Activated CD8-positive, alpha-beta memory T cell treated with anti-CD3 and anti-CD28 coated beads, Interleukin-2, amount 10 ng/mL, durations not matched to agents 7 days and 5 days (primary cell): ENCODE measurements around the gene HTR2C. TPM values are rescaled to one million over a fixed set of nuclear protein-coding genes. Genes with fewer than 3 reads are reported as not detected.
"Not testable (repeated sequence)": the region's sequence is repeated elsewhere in the genome, so short reads cannot be mapped to it uniquely, and the experiment has no call there.

Source experiments
- ATAC-seq: fragments of 150-1000 bp; cut with Tn5 transposase; one replicate; pipeline ENCODE4 v1.10.0; 2021; ENCODE audit warnings: moderate library complexity
- CTCF ChIA-PET: fragments of 350-600 bp; sonication (Branson Sonifier 250); formaldehyde crosslinking; loops from one replicate; lab custom pipeline; 2021; ENCODE audit warnings: antibody characterized with exemption; lab: Charles Lee
- DNase-seq: peaks from one replicate; pipeline ENCODE4 v3.0.0-alpha.2; 2020
- H3K27ac Mint-ChIP-seq: one replicate; pipeline ENCODE4 v1.8.0; 2021; ENCODE audit warnings: mild to moderate bottlenecking, mixed read lengths
- H3K27me3 Mint-ChIP-seq: one replicate; pipeline ENCODE4 v1.8.0; 2021; ENCODE audit warnings: mixed read lengths
- H3K36me3 Mint-ChIP-seq: one replicate; pipeline ENCODE4 v1.8.0; 2021; ENCODE audit warnings: mild to moderate bottlenecking, mixed read lengths
- H3K4me1 Mint-ChIP-seq: one replicate; pipeline ENCODE4 v1.8.0; 2021; ENCODE audit warnings: mixed read lengths
- H3K4me3 Mint-ChIP-seq: one replicate; pipeline ENCODE4 v1.8.0; 2021; ENCODE audit warnings: mild to moderate bottlenecking, moderate library complexity, mixed read lengths
- H3K9me3 Mint-ChIP-seq: one replicate; pipeline ENCODE4 v1.8.0; 2022; ENCODE audit warnings: low read depth, mixed read lengths
- microRNA-seq: library from miRNA; unstranded; fragments of <30 nt; microRNA quantifications from one replicate; pipeline ENCODE4 v1.2.0, GENCODE V29; 2022
- total RNA-seq, 2 experiments: library from RNA; stranded (reverse); gene quantifications; one replicate each; pipeline ENCODE4 v1.2.3, GENCODE V29; 2021

The HTR2C gene
- total RNA-seq, 2 experiments from 2014 or later: not detected

DNA sequence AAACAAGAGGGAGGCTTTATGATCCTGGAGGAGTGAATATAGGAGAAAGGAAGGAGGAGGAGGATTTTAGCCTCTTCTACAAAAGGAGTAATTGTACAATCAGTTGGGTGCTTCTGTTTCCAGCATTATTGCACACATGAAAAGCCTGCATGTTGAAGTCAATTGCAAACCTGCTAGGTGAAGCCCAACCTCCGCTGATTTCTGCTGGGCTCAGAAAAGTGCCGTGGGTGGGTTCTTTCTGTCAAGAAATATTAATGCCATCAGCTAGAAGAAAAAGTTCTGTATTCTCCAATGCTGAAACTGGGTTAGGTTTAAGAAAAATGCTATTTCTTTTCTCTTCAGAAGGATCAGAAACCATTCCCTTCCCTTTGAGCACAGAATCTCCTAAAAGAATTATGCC, 349.4 kb downstream of the HTR2C start:
- H3K4me3 Mint-ChIP-seq, DNase-seq, ATAC-seq, H3K9me3 Mint-ChIP-seq, H3K27ac Mint-ChIP-seq, H3K4me1 Mint-ChIP-seq, CTCF ChIA-PET, H3K36me3 Mint-ChIP-seq, H3K27me3 Mint-ChIP-seq: not testable (repeated sequence)

- H3K27me3 Mint-ChIP-seq, H3K27ac Mint-ChIP-seq, ATAC-seq, H3K4me1 Mint-ChIP-seq, DNase-seq, H3K4me3 Mint-ChIP-seq, H3K36me3 Mint-ChIP-seq, CTCF ChIA-PET, H3K9me3 Mint-ChIP-seq: not testable (repeated sequence)
Measured at GRCh38 chrX:114937090-114937489, 353.2 kb downstream of the HTR2C start.

GRCh38 chrX:114952696-114953095, 368.8 kb downstream of the HTR2C start:
- Mint-ChIP-seq H3K9me3 (peaks cover 3% of the 10 kb centered on the region), H3K27me3 (no peaks in the 10 kb centered on the region), H3K36me3 (no peaks in the 10 kb centered on the region)

More at GRCh38 chrX:114952696-114953095, 368.8 kb downstream of the HTR2C start:
- CTCF ChIA-PET: no interaction called here
- H3K4me3 Mint-ChIP-seq: no peak overlapping the region
- no peaks in the 10 kb centered on the region for H3K4me1 Mint-ChIP-seq
- no peak overlapping the region for H3K27ac Mint-ChIP-seq
- DNase-seq (no peak), ATAC-seq (no peak)

Small RNAs within 50 kb of the gene (microRNA-seq; reads per million reads assigned to microRNA genes)
- not detected for gene MIR1264
- not detected for gene MIR1298
- gene MIR1911: not detected
- not detected for gene MIR1912
- not detected for gene MIR448
- not detected for gene MIR764
